ENCODE measurements around the gene CHPF2.

DNA sequence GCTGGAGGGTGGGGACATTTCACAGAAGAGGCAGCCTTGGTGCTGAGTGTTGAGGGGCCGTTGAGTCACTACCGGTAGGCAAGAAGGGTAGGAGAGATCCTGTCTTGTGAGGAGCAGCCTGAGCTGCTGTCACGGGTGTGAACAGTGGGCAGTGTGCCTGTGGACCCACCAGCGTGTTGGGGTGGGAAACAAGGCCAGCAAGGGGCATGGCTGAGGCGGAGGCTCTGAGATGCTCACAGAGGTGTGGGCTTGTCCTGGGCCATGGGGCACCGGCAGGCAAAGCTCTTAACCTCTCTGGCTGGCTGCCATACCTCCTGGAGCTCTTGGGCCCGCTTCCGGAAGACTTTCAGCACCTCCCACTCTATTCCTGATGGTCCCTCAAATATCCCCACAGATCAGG lies 49.8 kb downstream of the CHPF2 start:
- TF ChIP-seq MAFG (CRISPR knock-in tag; IDR thresholded peaks at IDR 0.05) (no peak), ZBTB40 (IDR thresholded peaks at IDR 0.05) (no peak), ZBTB40 (CRISPR knock-in tag; IDR thresholded peaks at IDR 0.05) (no peak), POLR2AphosphoS2 (IDR thresholded peaks at IDR 0.05; ENCODE audit: low read depth, low read length) (no peak), ZNF496 (CRISPR knock-in tag; IDR thresholded peaks at IDR 0.05; ENCODE audit: insufficient replicate concordance) (no peak), ETV6 (CRISPR knock-in tag; conservative IDR thresholded peaks at IDR 0.05) (no peak), ZNF24 (IDR thresholded peaks at IDR 0.05) (no peak), NCOR1 (IDR thresholded peaks at IDR 0.05; ENCODE audit: borderline replicate concordance, low read length) (no peak), ZNF503 (CRISPR knock-in tag; IDR thresholded peaks at IDR 0.05) (no peak), BORCS8-MEF2B (CRISPR knock-in tag; IDR thresholded peaks at IDR 0.05) (no peak), THAP11 (CRISPR knock-in tag; IDR thresholded peaks at IDR 0.05) (no peak), ZNF281 (CRISPR knock-in tag; IDR thresholded peaks at IDR 0.05; ENCODE audit: borderline replicate concordance) (no peak)

All from HepG2 (cell line).